Mucosa of descending colon (tissue), 3 donors: ENCODE results near the gene NEMF. TPM values are rescaled to one million over a fixed set of nuclear protein-coding genes. Genes with fewer than 3 reads are reported as not detected.
"Not testable (repeated sequence)": the region's sequence is repeated elsewhere in the genome, so short reads cannot be mapped to it uniquely, and the experiment has no call there.

Experiments
- ATAC-seq: fragments of 200-7000 bp; cut with Tn5 transposase; one replicate; pipeline ENCODE4 v1.9.1; 2020; ENCODE audit warnings: mild to moderate bottlenecking, moderate library complexity
- DNase-seq, 3 donors: peaks; one replicate each; pipeline ENCODE4 v3.0.0-alpha.2; 2020
- H3K36me3 ChIP-seq: fragments of 200-600 bp; one replicate; pipeline ENCODE4 v1.8.0; 2021; ENCODE audit warnings: low read depth, mild to moderate bottlenecking
- H3K4me1 ChIP-seq: fragments of 200-600 bp; one replicate; pipeline ENCODE4 v1.8.0; 2021; ENCODE audit warnings: low read depth, mild to moderate bottlenecking
- H3K4me3 ChIP-seq: fragments of 200-600 bp; one replicate; pipeline ENCODE4 v1.8.0; 2021; ENCODE audit warnings: mild to moderate bottlenecking
- H3K9me3 ChIP-seq: fragments of 200-600 bp; one replicate; pipeline ENCODE4 v1.8.0; 2021; ENCODE audit warnings: mild to moderate bottlenecking
- intact Hi-C, 2 donors: fragments of 100-400 bp; cut with DNase I in 1 of 2; cut with micrococcal nuclease in 1 of 2; formaldehyde crosslinking; loops; one replicate each; pipeline versions ENCODE4 v1.11.0 to v1.11.1; 2022; cut with DNase I, micrococcal nuclease
- total RNA-seq, 3 donors: library from RNA; stranded (reverse); fragmentation: NEBNext Ultra II Directional in 2 of 3; extraction: Animal tissue kit (Norgen Biotek cat#: 25700) in 2 of 3; gene quantifications; one replicate each; pipeline versions ENCODE4 v1.2.1 to v1.2.4, GENCODE V29; 2021 to 2023
- TF ChIP-seq, protein P1 (sequence below): fragments of 200-600 bp; IDR thresholded peaks from one replicate; pipeline ENCODE4 v1.8.0; 2022; ENCODE audit warnings: antibody characterized with exemption, mild to moderate bottlenecking
- donor health status: DM: no; HTN: no; CAD: no; lungs with moderate emphysema.
- donor health status: DM: no; HTN: no; CAD: no.
- donor health status: DM: no; HTN: yes; CAD: no.

NEMF gene
- total RNA-seq, 3 donors from 2014 or later = 54.8 to 68.9 (median 66.6) TPM

DNA sequence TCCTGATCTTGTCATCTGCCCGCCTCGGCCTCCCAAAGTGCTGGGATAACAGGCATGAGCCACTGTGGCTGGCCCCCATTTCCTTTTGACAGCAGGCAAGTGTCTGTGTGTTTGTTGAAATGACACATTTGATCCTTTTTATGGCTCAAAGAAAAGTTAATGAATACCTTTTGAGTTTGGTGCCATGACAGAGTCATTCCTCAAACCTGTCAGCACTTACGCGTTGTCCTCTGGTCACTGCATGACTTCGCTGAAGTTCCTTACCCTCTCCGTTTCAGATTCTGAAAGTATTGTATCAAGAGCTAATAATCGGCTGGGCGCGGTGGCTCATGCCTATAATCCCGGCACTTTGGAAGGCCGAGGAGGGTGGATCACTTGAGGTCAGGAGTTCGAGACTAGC lies 32.4 kb downstream of the NEMF start:
- Histone ChIP-seq H3K4me1 (no peaks in the 10 kb centered on the region), H3K36me3 (peaks cover 3% of the 10 kb centered on the region), H3K4me3 (no peak overlapping the region), H3K9me3 (no peaks in the 10 kb centered on the region)
- TF ChIP-seq, protein P1, sequence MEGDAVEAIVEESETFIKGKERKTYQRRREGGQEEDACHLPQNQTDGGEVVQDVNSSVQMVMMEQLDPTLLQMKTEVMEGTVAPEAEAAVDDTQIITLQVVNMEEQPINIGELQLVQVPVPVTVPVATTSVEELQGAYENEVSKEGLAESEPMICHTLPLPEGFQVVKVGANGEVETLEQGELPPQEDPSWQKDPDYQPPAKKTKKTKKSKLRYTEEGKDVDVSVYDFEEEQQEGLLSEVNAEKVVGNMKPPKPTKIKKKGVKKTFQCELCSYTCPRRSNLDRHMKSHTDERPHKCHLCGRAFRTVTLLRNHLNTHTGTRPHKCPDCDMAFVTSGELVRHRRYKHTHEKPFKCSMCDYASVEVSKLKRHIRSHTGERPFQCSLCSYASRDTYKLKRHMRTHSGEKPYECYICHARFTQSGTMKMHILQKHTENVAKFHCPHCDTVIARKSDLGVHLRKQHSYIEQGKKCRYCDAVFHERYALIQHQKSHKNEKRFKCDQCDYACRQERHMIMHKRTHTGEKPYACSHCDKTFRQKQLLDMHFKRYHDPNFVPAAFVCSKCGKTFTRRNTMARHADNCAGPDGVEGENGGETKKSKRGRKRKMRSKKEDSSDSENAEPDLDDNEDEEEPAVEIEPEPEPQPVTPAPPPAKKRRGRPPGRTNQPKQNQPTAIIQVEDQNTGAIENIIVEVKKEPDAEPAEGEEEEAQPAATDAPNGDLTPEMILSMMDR = no peak
- no peak for DNase-seq
- no peak for ATAC-seq
- intact Hi-C loops = no loop called here

DNA sequence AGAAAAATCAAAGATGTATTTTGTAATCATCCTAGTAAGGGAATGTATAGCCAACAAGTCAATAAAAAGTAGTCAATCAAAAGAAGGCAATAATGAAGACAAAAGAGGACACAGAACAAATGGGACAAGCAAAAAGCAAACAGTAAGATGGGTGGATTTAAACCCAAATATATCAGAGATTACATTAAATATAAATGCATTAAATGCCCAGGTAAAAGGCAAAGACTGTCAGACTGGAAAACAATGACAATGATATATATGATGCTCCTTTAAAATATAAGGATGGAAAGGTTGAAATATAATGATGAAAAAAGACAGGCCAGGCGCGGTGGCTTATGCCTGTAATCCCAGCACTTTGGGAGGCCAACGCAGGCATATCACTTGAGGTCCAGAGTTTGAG lies 35.7 kb downstream of the NEMF start:
- Histone ChIP-seq H3K9me3 (no peaks in the 10 kb centered on the region), H3K4me3 (no peak overlapping the region), H3K4me1 (no peaks in the 10 kb centered on the region), H3K36me3 (no peaks in the 10 kb centered on the region)
- no peak for ATAC-seq
- DNase-seq = no peak
- intact Hi-C loops = no loop called here
- TF ChIP-seq, protein P1 = no peak

DNA sequence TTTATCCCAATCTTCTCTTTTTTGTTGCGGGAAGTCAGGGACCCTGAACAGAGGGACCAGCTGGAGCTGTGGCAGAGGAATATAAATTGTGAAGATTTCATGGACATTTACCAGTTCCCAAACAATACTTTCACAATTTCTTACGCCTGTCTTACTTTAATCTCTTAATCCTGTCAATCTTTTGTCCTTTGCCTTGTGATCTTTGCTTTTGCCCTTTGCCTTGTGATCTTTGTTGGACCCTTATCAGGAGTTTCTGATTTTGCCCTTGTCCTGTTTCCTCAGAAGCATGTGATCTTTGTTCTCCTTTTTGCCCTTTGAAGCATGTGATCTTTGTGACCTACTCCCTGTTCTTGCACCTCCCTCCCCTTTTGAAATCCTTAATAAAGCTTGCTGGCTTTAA lies 36.5 kb downstream of the NEMF start:
- H3K36me3 ChIP-seq, H3K9me3 ChIP-seq, DNase-seq, H3K4me1 ChIP-seq, H3K4me3 ChIP-seq, ATAC-seq, intact Hi-C loops: not testable (repeated sequence)

DNA sequence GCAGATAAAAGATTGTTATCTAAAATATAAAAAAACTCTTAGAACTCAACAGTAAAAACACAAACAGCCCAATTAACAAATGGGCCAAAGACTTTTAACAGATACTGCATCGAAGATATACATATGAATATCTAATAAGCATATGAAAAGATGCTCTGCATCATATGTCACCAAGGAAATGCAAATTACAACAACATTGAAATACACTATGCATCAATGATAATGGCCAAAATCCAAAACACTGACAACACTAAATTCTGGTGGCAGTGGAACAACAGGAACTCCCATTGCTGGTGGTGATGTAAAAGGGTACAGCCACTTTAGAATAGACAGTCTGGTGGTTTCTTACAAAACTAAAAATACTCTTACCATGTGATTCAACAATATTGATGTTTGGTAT lies 43.8 kb downstream of the NEMF start:
- no peaks in the 10 kb centered on the region for H3K36me3 ChIP-seq
- DNase-seq = no peak
- ATAC-seq = no peak
- intact Hi-C loops = no loop called here
- TF ChIP-seq, protein P1 = no peak
- H3K4me1 ChIP-seq = no peaks in the 10 kb centered on the region
- no peaks in the 10 kb centered on the region for H3K9me3 ChIP-seq
- H3K4me3 ChIP-seq = no peak overlapping the region

DNA sequence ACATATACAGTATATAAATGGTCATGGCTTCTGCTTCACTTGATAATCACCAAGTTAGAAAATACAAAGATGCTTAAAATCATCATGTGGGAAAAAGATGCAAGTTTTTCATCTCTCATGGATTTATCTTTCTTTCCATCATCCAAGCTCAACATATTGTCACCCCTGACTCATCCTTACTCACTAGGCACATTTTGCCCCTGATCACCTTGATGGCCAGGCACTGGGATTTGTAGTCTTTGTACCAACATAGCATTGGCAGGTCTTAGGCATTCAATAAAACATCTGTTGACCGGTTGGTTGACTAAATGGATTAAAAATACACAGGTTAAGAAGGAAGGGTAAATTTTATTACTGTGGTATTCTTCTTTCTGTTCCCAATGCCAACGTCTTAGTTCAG lies 56.6 kb downstream of the NEMF start:
- Histone ChIP-seq H3K36me3 (peaks cover 10% of the 10 kb centered on the region), H3K4me3 (no peak overlapping the region), H3K9me3 (no peaks in the 10 kb centered on the region), H3K4me1 (no peaks in the 10 kb centered on the region)
- no peak for ATAC-seq
- no peak for DNase-seq
- intact Hi-C loops = no loop called here
- TF ChIP-seq, protein P1 = no peak

DNA sequence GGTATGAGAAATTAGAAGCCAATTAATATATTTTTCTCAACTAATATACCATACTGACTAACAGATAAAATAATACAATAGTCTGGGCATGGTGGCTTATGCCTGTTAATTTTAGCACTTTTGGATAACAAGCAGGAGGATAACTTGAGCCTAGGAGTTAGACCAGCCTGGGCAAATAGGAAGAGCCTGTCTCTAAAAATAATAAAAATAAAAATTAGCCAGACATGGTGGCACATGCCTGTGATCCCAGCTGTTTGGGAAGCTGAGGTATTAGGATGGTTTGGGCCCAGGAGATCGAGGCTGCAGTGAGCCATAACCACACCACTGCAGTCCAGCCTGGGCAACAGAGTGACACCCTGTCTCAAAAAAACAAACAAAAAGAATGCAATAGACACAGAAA lies 60.0 kb downstream of the NEMF start:
- Histone ChIP-seq H3K4me3 (no peak overlapping the region), H3K4me1 (no peaks in the 10 kb centered on the region), H3K36me3 (no peaks in the 10 kb centered on the region), H3K9me3 (no peaks in the 10 kb centered on the region)
- no peak for DNase-seq
- TF ChIP-seq, protein P1 = no peak
- no peak for ATAC-seq
- intact Hi-C loops = no loop called here
